ENCODE measurements around the gene NUP50. TPM values are rescaled to one million over a fixed set of nuclear protein-coding genes. Genes with fewer than 3 reads are reported as not detected.
A peak's percentile ranks its signal among the peaks of the same experiment; 100 is the strongest.

Gene NUP50
- total RNA-seq, 1 experiment from 2014 or later, result 128 TPM

GRCh38 chr22:45211435-45211834, 47.7 kb downstream of the NUP50 start:
- H3K36me3 ChIP-seq (ENCODE audit: control insufficient read depth, insufficient read depth, low read length), result no peaks in the 10 kb centered on the region
- H3K4me3 Mint-ChIP-seq (ENCODE audit: unreplicated experiment), result no peak overlapping the region
- CTCF ChIA-PET, result no interaction called here

GRCh38 chr22:45211848-45212247, 48.1 kb downstream of the NUP50 start:
- no peak overlapping the region for H3K4me3 ChIP-seq (ENCODE audit: low read depth, low read length)
- intact Hi-C loops (cut with micrococcal nuclease; ENCODE audit: unreplicated experiment), result no loop called here
- Mint-ChIP-seq H3K27me3 (ENCODE audit: insufficient read depth, unreplicated experiment) (no peaks in the 10 kb centered on the region), H3K9me3 (ENCODE audit: unreplicated experiment) (no peaks in the 10 kb centered on the region), H3K4me3 (ENCODE audit: unreplicated experiment) (no peak overlapping the region), H3K36me3 (ENCODE audit: insufficient read depth, unreplicated experiment) (no peaks in the 10 kb centered on the region), H3K4me1 (ENCODE audit: low read depth, unreplicated experiment) (no peaks in the 10 kb centered on the region), H3K27ac (ENCODE audit: unreplicated experiment) (no peak overlapping the region)
- H3K9me3 ChIP-seq, result no peaks in the 10 kb centered on the region
- no peaks in the 10 kb centered on the region for H3K4me1 ChIP-seq
- TF ChIP-seq, protein P1, sequence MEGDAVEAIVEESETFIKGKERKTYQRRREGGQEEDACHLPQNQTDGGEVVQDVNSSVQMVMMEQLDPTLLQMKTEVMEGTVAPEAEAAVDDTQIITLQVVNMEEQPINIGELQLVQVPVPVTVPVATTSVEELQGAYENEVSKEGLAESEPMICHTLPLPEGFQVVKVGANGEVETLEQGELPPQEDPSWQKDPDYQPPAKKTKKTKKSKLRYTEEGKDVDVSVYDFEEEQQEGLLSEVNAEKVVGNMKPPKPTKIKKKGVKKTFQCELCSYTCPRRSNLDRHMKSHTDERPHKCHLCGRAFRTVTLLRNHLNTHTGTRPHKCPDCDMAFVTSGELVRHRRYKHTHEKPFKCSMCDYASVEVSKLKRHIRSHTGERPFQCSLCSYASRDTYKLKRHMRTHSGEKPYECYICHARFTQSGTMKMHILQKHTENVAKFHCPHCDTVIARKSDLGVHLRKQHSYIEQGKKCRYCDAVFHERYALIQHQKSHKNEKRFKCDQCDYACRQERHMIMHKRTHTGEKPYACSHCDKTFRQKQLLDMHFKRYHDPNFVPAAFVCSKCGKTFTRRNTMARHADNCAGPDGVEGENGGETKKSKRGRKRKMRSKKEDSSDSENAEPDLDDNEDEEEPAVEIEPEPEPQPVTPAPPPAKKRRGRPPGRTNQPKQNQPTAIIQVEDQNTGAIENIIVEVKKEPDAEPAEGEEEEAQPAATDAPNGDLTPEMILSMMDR (IDR thresholded peaks at IDR 0.05; ENCODE audit: insufficient read depth in 1 of 2, low read depth in 1 of 2, low read length in 1 of 2, severe bottlenecking in 1 of 2, unreplicated experiment in 1 of 2), result no peak
- BruUV-seq (replicated peaks), result no TSS peak
- DNase-seq, result no peak
- no peaks in the 10 kb centered on the region for H3K36me3 ChIP-seq (ENCODE audit: control insufficient read depth, insufficient read depth, low read length)
- no peaks in the 10 kb centered on the region for H3K27me3 ChIP-seq (replicated peaks; ENCODE audit: control insufficient read depth, insufficient read depth, low read length)
- POLR2A ChIA-PET, result no interaction called here
- CTCF ChIA-PET, result no interaction called here

More at GRCh38 chr22:45211435-45211834, 47.7 kb downstream of the NUP50 start:
- Histone ChIP-seq H3K9me3 (no peaks in the 10 kb centered on the region), H3K4me1 (no peaks in the 10 kb centered on the region), H3K27me3 (replicated peaks; ENCODE audit: control insufficient read depth, insufficient read depth, low read length) (no peaks in the 10 kb centered on the region), H3K4me3 (ENCODE audit: low read depth, low read length) (no peak overlapping the region)
- DNase-seq, result no peak
- Mint-ChIP-seq H3K27ac (ENCODE audit: unreplicated experiment) (peak overlapping the region; percentile 19), H3K36me3 (ENCODE audit: insufficient read depth, unreplicated experiment) (no peaks in the 10 kb centered on the region), H3K9me3 (ENCODE audit: unreplicated experiment) (no peaks in the 10 kb centered on the region), H3K4me1 (ENCODE audit: low read depth, unreplicated experiment) (no peaks in the 10 kb centered on the region), H3K27me3 (ENCODE audit: insufficient read depth, unreplicated experiment) (no peaks in the 10 kb centered on the region)
- TF ChIP-seq, protein P1 (IDR thresholded peaks at IDR 0.05; ENCODE audit: insufficient read depth in 1 of 2, low read depth in 1 of 2, low read length in 1 of 2, severe bottlenecking in 1 of 2, unreplicated experiment in 1 of 2), result no peak
- intact Hi-C loops (cut with micrococcal nuclease; ENCODE audit: unreplicated experiment), result no loop called here
- no TSS peak for BruUV-seq (replicated peaks)
- POLR2A ChIA-PET, result no interaction called here

DNA sequence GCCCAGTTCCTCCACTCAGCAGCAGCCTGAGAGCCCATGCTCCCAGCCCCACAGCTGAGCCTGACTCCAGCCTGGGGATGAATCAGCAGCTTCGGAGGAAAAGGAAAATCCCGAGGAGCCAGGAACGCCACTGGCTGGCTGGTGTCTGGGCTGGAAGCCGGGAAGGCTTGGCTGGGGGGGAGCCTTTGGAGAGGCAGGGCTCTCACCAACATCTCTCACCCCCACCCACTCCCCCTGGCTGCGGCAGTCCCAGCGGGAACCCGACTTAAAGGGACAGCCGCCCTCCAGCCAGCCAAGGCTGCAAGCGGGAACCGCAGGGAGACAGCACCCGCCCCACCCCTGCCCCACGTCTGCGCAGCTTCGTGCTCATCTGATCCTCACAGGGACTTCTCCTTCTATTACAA, 48.6 kb downstream of the NUP50 start:
- no peaks in the 10 kb centered on the region for H3K4me1 ChIP-seq
- no peak overlapping the region for H3K4me3 ChIP-seq (ENCODE audit: low read depth, low read length)
- H3K9me3 ChIP-seq, result no peaks in the 10 kb centered on the region
- intact Hi-C loops (cut with micrococcal nuclease; ENCODE audit: unreplicated experiment), result no loop called here
- no peaks in the 10 kb centered on the region for H3K27me3 ChIP-seq (replicated peaks; ENCODE audit: control insufficient read depth, insufficient read depth, low read length)
- BruUV-seq (replicated peaks), result no TSS peak
- Mint-ChIP-seq H3K27ac (ENCODE audit: unreplicated experiment) (no peak overlapping the region), H3K4me3 (ENCODE audit: unreplicated experiment) (no peak overlapping the region), H3K4me1 (ENCODE audit: low read depth, unreplicated experiment) (no peaks in the 10 kb centered on the region), H3K9me3 (ENCODE audit: unreplicated experiment) (no peaks in the 10 kb centered on the region), H3K27me3 (ENCODE audit: insufficient read depth, unreplicated experiment) (no peaks in the 10 kb centered on the region), H3K36me3 (ENCODE audit: insufficient read depth, unreplicated experiment) (no peaks in the 10 kb centered on the region)
- ChIA-PET CTCF (no interaction called here), POLR2A (no interaction called here)
- TF ChIP-seq, protein P1 (IDR thresholded peaks at IDR 0.05; ENCODE audit: insufficient read depth in 1 of 2, low read depth in 1 of 2, low read length in 1 of 2, severe bottlenecking in 1 of 2, unreplicated experiment in 1 of 2), result no peak
- no peaks in the 10 kb centered on the region for H3K36me3 ChIP-seq (ENCODE audit: control insufficient read depth, insufficient read depth, low read length)
- DNase-seq, result no peak

Data from Caco-2 (cell line).